ENCODE data around the gene CCDC91.

DNA sequence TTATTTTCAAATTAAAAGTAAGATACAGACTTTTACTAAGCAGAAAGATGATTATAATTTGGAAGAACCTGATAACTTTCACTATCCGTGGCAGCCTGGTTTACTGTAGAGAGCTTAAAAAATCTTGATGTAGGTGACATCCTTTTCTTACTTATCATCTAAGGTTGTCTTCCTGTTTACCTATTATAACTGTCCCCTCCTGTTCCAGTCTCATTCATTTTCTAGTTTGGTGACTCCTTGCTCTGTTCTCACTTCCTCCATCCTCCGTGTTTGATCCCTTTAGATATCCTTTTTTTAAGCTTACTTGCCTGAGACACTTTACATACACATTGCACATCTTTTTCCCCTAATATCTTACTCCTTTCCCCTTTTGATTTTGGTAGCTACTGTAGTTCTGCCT lies 27.5 kb downstream of the CCDC91 start:
- TF ChIP-seq, protein P1, sequence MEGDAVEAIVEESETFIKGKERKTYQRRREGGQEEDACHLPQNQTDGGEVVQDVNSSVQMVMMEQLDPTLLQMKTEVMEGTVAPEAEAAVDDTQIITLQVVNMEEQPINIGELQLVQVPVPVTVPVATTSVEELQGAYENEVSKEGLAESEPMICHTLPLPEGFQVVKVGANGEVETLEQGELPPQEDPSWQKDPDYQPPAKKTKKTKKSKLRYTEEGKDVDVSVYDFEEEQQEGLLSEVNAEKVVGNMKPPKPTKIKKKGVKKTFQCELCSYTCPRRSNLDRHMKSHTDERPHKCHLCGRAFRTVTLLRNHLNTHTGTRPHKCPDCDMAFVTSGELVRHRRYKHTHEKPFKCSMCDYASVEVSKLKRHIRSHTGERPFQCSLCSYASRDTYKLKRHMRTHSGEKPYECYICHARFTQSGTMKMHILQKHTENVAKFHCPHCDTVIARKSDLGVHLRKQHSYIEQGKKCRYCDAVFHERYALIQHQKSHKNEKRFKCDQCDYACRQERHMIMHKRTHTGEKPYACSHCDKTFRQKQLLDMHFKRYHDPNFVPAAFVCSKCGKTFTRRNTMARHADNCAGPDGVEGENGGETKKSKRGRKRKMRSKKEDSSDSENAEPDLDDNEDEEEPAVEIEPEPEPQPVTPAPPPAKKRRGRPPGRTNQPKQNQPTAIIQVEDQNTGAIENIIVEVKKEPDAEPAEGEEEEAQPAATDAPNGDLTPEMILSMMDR (IDR thresholded peaks at IDR 0.05): no peak
- TF ChIP-seq POLR2AphosphoS5 (IDR thresholded peaks at IDR 0.05; ENCODE audit: low read depth, low read length) (no peak), TCF7L2 (IDR thresholded peaks at IDR 0.05; ENCODE audit: low read depth, low read length) (no peak)
- TF ChIP-seq, protein P2, sequence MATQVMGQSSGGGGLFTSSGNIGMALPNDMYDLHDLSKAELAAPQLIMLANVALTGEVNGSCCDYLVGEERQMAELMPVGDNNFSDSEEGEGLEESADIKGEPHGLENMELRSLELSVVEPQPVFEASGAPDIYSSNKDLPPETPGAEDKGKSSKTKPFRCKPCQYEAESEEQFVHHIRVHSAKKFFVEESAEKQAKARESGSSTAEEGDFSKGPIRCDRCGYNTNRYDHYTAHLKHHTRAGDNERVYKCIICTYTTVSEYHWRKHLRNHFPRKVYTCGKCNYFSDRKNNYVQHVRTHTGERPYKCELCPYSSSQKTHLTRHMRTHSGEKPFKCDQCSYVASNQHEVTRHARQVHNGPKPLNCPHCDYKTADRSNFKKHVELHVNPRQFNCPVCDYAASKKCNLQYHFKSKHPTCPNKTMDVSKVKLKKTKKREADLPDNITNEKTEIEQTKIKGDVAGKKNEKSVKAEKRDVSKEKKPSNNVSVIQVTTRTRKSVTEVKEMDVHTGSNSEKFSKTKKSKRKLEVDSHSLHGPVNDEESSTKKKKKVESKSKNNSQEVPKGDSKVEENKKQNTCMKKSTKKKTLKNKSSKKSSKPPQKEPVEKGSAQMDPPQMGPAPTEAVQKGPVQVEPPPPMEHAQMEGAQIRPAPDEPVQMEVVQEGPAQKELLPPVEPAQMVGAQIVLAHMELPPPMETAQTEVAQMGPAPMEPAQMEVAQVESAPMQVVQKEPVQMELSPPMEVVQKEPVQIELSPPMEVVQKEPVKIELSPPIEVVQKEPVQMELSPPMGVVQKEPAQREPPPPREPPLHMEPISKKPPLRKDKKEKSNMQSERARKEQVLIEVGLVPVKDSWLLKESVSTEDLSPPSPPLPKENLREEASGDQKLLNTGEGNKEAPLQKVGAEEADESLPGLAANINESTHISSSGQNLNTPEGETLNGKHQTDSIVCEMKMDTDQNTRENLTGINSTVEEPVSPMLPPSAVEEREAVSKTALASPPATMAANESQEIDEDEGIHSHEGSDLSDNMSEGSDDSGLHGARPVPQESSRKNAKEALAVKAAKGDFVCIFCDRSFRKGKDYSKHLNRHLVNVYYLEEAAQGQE (IDR thresholded peaks at IDR 0.05; ENCODE audit: insufficient read depth in 1 of 2, low read depth in 2 of 2, low read length in 1 of 2): no peak
